ENCODE results near the gene MYO3B.

GRCh38 chr2:170165129-170165528 lies 12.8 kb upstream of the MYO3B start:
- TF ChIP-seq CTCF (tag by site-specific recombination; IDR thresholded peaks at IDR 0.05) (no peak), SALL2 (tag by site-specific recombination; IDR thresholded peaks at IDR 0.05; ENCODE audit: borderline replicate concordance) (no peak), PBX3 (CRISPR knock-in tag; IDR thresholded peaks at IDR 0.05) (no peak), ZNF624 (tag by site-specific recombination; IDR thresholded peaks at IDR 0.05) (no peak), ZNF274 (IDR thresholded peaks at IDR 0.05; ENCODE audit: low read length) (no peak), ZNF274 (tag by site-specific recombination; IDR thresholded peaks at IDR 0.05; ENCODE audit: borderline replicate concordance) (no peak), ZNF837 (tag by site-specific recombination; IDR thresholded peaks at IDR 0.05) (no peak), ZNF341 (tag by site-specific recombination; IDR thresholded peaks at IDR 0.05; ENCODE audit: low read depth) (no peak)

Measured in HEK293 (cell line).